SK-N-SH treated with all-trans-retinoic acid at 6 μM for 48 hours (cell line): ENCODE data around the gene CD96.

Experiments used
- ATAC-seq: fragments of 200-7000 bp; cut with Tn5 transposase; 3 replicates; pipeline ENCODE4 v1.9.1; 2020; ENCODE audit warnings: mild to moderate bottlenecking, moderate library complexity
- ARNTL ChIP-seq: fragments of 450-650 bp; formaldehyde crosslinking; IDR thresholded peaks from 2 replicates; pipeline ENCODE4 v1.5.0; 2020; ENCODE audit warnings: low read depth, mild to moderate bottlenecking, moderate library complexity, borderline replicate concordance
- CREB5 ChIP-seq: fragments of 250-450 bp; sonication (Bioruptor Pico); IDR thresholded peaks from 2 replicates; pipeline ENCODE4 v1.5.1; 2020; ENCODE audit warnings: low read depth, mild to moderate bottlenecking, moderate library complexity
- CSDC2 ChIP-seq: fragments of 250-450 bp; sonication (Bioruptor Pico); IDR thresholded peaks from 2 replicates; pipeline ENCODE4 v1.5.0; 2020; ENCODE audit warnings: mild to moderate bottlenecking, moderate library complexity
- ESRRG ChIP-seq: fragments of 250-450 bp; sonication (Bioruptor Pico); IDR thresholded peaks from 2 replicates; pipeline ENCODE4 v1.6.1; 2021; ENCODE audit warnings: mild to moderate bottlenecking
- GLIS3 ChIP-seq: fragments of 250-450 bp; sonication (Bioruptor Pico); IDR thresholded peaks from 2 replicates; pipeline ENCODE4 v1.5.0; 2020; ENCODE audit warnings: mild to moderate bottlenecking, moderate library complexity
- OSR1 ChIP-seq: fragments of 250-450 bp; sonication (Bioruptor Pico); IDR thresholded peaks from 2 replicates; pipeline ENCODE4 v1.8.0; 2022; ENCODE audit warnings: moderate library complexity, mild to moderate bottlenecking, inconsistent platforms
- PPARA ChIP-seq: fragments of 250-450 bp; sonication (Bioruptor Pico); IDR thresholded peaks from 2 replicates; pipeline ENCODE4 v1.5.0; 2020; ENCODE audit warnings: mild to moderate bottlenecking, borderline replicate concordance
- RARB ChIP-seq: fragments of 250-450 bp; sonication (Bioruptor Pico); IDR thresholded peaks from 2 replicates; pipeline ENCODE4 v1.8.0; 2021; ENCODE audit warnings: mild to moderate bottlenecking, moderate library complexity
- SNAI2 ChIP-seq: fragments of 250-450 bp; sonication (Bioruptor Pico); IDR thresholded peaks from 2 replicates; pipeline ENCODE4 v1.5.0; 2020; ENCODE audit warnings: mild to moderate bottlenecking, moderate library complexity
- TCF4 ChIP-seq: fragments of 250-450 bp; sonication (Bioruptor Pico); IDR thresholded peaks from 2 replicates; pipeline ENCODE4 v1.8.0; 2021; ENCODE audit warnings: mild to moderate bottlenecking, moderate library complexity, borderline replicate concordance
- TSHZ2 ChIP-seq: fragments of 250-450 bp; sonication (Bioruptor Pico); IDR thresholded peaks from 2 replicates; pipeline ENCODE4 v1.5.0; 2020; ENCODE audit warnings: mild to moderate bottlenecking, moderate library complexity
- ZC3H10 ChIP-seq: fragments of 250-450 bp; sonication (Bioruptor Pico); IDR thresholded peaks from 2 replicates; pipeline ENCODE4 v1.5.1; 2021; ENCODE audit warnings: mild to moderate bottlenecking, moderate library complexity
- ZFP3 ChIP-seq: fragments of 250-450 bp; sonication (Bioruptor Pico); IDR thresholded peaks from 2 replicates; pipeline ENCODE4 v1.5.0; 2020; ENCODE audit warnings: mild to moderate bottlenecking, moderate library complexity
- ZFP30 ChIP-seq: fragments of 450-650 bp; formaldehyde crosslinking; IDR thresholded peaks from 2 replicates; pipeline ENCODE4 v1.5.0; 2022; ENCODE audit warnings: mild to moderate bottlenecking, moderate library complexity
- ZNF565 ChIP-seq: fragments of 450-650 bp; formaldehyde crosslinking; conservative IDR thresholded peaks from 2 replicates; pipeline ENCODE4 v1.5.0; 2020; ENCODE audit warnings: low read depth, mild to moderate bottlenecking, moderate library complexity
- ZNF70 ChIP-seq: fragments of 450-650 bp; formaldehyde crosslinking; IDR thresholded peaks from 2 replicates; pipeline ENCODE4 v1.5.0; 2020; ENCODE audit warnings: mild to moderate bottlenecking, moderate library complexity
- ZNF8 ChIP-seq: fragments of 450-650 bp; formaldehyde crosslinking; IDR thresholded peaks from 2 replicates; pipeline ENCODE4 v1.5.0; 2020; ENCODE audit warnings: mild to moderate bottlenecking, moderate library complexity
- TF ChIP-seq, protein P1 (sequence below): fragments of 250-450 bp; sonication (Bioruptor Pico); IDR thresholded peaks from 2 replicates; pipeline ENCODE4 v1.8.0; 2020; ENCODE audit warnings: mild to moderate bottlenecking, moderate library complexity, borderline replicate concordance
- TF ChIP-seq, protein P2 (sequence below): fragments of 250-450 bp; sonication (Bioruptor Pico); IDR thresholded peaks from 2 replicates; pipeline ENCODE4 v1.8.0; 2021; ENCODE audit warnings: low read depth, mild to moderate bottlenecking, moderate library complexity, borderline replicate concordance
- TF ChIP-seq, protein P3 (sequence below): fragments of 250-450 bp; sonication (Bioruptor Pico); IDR thresholded peaks from 2 replicates; pipeline ENCODE4 v1.5.1; 2021; ENCODE audit warnings: mild to moderate bottlenecking, moderate library complexity

CD96 gene

DNA sequence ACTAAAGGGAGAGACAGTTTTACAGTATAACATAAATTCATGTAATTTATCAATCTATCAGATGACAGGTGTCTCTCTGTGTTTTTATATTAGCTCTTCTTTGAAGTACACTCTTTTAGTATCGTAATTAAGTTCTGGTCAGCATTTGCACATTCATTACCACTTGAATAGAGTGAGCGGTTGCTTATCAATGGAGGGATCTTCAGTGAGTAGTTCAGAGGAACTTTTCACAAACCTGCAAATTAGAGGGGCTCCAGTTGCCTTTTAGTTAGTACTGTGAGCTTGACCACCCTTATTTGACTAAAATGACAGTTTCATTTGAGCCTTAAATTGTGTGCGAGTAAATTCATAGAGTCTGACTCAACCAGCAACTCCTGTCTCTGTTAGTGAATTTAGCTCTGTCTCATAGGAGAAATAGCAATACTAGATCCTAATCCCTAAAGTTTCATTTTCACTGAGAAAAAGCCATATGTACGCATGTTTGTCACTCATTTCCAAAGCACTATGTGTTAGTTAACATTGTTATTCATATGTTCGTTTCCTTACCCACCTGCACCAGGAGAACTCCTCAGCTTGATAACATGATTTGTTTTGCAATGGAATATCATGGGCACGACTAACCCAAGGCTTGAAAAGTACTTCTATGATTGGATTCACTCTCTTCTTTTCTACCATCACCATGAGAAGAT is 110.6 kb downstream of the CD96 start:
- ATAC-seq = no peak

DNA sequence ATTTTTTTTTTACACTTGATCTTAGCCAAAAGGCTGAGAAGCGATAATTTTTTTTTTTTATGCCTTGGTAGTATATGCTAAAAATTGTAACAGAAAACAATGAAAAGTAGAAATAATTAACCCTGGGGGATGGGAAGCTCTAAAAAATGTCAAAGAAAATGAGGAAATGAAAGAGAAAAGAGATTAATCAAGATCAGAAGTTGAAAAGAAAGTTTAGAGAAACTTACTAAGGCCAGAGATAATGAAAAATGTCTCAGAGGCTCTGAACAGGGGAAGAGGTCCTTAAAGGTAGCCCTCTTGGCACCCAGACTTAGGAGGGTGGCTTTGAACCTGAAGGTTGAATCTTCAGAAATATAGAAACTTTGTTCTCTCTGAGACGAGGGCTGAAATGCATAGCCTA is 111.8 kb downstream of the CD96 start:
- ATAC-seq = no peak
- TF ChIP-seq RARB (no peak), CSDC2 (no peak)

More for the DNA sequence above, 110.6 kb downstream of the CD96 start:
- no peak for TF ChIP-seq ZNF8
- TF ChIP-seq ZFP30 (CRISPR knock-in tag) = no peak
- no peak for TF ChIP-seq SNAI2 (CRISPR knock-in tag)
- TF ChIP-seq ZC3H10 = no peak
- TF ChIP-seq, protein P1, sequence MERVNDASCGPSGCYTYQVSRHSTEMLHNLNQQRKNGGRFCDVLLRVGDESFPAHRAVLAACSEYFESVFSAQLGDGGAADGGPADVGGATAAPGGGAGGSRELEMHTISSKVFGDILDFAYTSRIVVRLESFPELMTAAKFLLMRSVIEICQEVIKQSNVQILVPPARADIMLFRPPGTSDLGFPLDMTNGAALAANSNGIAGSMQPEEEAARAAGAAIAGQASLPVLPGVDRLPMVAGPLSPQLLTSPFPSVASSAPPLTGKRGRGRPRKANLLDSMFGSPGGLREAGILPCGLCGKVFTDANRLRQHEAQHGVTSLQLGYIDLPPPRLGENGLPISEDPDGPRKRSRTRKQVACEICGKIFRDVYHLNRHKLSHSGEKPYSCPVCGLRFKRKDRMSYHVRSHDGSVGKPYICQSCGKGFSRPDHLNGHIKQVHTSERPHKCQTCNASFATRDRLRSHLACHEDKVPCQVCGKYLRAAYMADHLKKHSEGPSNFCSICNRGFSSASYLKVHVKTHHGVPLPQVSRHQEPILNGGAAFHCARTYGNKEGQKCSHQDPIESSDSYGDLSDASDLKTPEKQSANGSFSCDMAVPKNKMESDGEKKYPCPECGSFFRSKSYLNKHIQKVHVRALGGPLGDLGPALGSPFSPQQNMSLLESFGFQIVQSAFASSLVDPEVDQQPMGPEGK (CRISPR knock-in tag) = no peak
- TF ChIP-seq OSR1 (CRISPR knock-in tag) = no peak
- TF ChIP-seq ZFP3 (CRISPR knock-in tag) = no peak
- TF ChIP-seq, protein P2, sequence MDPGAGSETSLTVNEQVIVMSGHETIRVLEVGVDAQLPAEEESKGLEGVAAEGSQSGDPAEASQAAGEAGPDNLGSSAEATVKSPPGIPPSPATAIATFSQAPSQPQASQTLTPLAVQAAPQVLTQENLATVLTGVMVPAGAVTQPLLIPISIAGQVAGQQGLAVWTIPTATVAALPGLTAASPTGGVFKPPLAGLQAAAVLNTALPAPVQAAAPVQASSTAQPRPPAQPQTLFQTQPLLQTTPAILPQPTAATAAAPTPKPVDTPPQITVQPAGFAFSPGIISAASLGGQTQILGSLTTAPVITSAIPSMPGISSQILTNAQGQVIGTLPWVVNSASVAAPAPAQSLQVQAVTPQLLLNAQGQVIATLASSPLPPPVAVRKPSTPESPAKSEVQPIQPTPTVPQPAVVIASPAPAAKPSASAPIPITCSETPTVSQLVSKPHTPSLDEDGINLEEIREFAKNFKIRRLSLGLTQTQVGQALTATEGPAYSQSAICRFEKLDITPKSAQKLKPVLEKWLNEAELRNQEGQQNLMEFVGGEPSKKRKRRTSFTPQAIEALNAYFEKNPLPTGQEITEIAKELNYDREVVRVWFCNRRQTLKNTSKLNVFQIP (CRISPR knock-in tag) = no peak
- no peak for TF ChIP-seq CSDC2
- TF ChIP-seq TSHZ2 (CRISPR knock-in tag) = no peak
- TF ChIP-seq CREB5 (CRISPR knock-in tag) = no peak
- TF ChIP-seq PPARA (CRISPR knock-in tag) = no peak
- TF ChIP-seq, protein P3, sequence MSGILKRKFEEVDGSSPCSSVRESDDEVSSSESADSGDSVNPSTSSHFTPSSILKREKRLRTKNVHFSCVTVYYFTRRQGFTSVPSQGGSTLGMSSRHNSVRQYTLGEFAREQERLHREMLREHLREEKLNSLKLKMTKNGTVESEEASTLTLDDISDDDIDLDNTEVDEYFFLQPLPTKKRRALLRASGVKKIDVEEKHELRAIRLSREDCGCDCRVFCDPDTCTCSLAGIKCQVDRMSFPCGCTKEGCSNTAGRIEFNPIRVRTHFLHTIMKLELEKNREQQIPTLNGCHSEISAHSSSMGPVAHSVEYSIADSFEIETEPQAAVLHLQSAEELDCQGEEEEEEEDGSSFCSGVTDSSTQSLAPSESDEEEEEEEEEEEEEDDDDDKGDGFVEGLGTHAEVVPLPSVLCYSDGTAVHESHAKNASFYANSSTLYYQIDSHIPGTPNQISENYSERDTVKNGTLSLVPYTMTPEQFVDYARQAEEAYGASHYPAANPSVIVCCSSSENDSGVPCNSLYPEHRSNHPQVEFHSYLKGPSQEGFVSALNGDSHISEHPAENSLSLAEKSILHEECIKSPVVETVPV = no peak
- no peak for TF ChIP-seq ARNTL (CRISPR knock-in tag)
- no peak for TF ChIP-seq ESRRG (CRISPR knock-in tag)

DNA sequence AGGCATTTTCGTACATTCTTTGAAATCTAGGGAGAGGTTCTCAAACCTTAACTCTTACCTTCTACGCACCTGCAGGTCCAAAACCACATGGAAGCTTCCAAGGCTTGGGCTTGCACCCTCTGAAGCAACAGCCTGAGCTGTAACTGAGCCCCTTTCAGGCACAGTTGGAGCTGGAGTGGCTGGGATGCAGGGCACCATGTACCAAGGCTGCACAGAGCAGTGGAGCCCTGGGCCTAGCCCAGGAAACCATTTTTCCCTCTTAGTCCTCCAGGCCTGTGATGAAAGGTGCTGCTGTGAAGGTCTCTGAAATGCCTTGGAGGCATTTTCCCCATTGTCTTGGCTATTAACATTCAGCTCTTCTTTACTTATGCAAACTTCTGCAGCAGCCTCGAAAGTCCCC is 120.0 kb downstream of the CD96 start:
- ATAC-seq = no peak
- no peak for TF ChIP-seq TCF4 (CRISPR knock-in tag)
- TF ChIP-seq, protein P2 (CRISPR knock-in tag) = no peak
- TF ChIP-seq OSR1 (CRISPR knock-in tag) = no peak
- TF ChIP-seq ZNF565 (CRISPR knock-in tag) = no peak
- TF ChIP-seq TSHZ2 (CRISPR knock-in tag) = no peak
- no peak for TF ChIP-seq GLIS3 (CRISPR knock-in tag)
- no peak for TF ChIP-seq ZNF70 (CRISPR knock-in tag)
